Measurements from ENCODE around the gene NES.

Gene NES

DNA sequence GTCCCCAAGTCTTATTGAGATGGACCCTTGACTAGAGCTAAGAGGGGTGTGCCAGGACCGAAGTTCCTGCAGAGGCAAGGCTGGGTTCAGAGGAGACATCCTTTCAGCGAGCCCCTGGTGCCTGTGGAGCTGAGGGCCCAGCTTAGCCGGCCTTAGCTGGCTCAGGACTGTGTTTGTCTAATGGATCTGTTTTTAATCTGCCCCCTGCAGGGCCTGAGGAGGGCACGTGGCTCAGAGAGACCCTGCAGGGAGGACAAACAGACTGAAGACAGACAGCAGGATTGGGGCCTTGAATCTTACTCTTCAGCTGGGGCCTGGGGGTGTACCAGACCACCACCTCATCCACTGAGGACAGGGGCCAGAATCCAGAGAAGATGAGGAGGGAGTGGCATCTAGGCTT, 26.5 kb upstream of the NES start:
- TF ChIP-seq, protein P1, sequence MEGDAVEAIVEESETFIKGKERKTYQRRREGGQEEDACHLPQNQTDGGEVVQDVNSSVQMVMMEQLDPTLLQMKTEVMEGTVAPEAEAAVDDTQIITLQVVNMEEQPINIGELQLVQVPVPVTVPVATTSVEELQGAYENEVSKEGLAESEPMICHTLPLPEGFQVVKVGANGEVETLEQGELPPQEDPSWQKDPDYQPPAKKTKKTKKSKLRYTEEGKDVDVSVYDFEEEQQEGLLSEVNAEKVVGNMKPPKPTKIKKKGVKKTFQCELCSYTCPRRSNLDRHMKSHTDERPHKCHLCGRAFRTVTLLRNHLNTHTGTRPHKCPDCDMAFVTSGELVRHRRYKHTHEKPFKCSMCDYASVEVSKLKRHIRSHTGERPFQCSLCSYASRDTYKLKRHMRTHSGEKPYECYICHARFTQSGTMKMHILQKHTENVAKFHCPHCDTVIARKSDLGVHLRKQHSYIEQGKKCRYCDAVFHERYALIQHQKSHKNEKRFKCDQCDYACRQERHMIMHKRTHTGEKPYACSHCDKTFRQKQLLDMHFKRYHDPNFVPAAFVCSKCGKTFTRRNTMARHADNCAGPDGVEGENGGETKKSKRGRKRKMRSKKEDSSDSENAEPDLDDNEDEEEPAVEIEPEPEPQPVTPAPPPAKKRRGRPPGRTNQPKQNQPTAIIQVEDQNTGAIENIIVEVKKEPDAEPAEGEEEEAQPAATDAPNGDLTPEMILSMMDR (conservative IDR thresholded peaks at IDR 0.05; ENCODE audit: low read depth, low read length): no peak
- no peak for DNase-seq (ENCODE audit: low read depth)
- peak overlapping the region; percentile 54 for H3K4me3 ChIP-seq (ENCODE audit: low read length)

DNA sequence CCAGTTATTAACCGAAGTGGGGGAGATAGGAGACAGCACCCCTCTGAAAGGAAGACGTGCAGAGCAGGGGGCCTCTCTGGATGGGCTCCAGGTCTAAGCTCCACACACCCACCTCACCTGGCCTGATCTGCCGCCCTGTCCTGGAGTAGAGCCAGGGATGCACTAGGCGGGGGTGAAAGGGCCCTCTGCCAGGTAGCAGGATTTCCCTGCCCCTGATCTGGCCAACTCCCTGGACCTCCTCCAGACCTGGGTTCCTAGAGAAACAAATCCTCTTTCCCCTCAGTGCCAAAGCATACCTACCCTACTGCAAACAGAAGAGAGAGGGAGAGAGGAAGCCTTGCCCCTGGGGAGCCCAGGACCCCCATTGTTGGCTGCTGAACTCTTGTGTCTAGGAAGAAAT, 26.1 kb upstream of the NES start:
- TF ChIP-seq, protein P1 (conservative IDR thresholded peaks at IDR 0.05; ENCODE audit: low read depth, low read length): no peak
- H3K4me3 ChIP-seq (ENCODE audit: low read length): peak overlapping the region; percentile 54
- DNase-seq (ENCODE audit: low read depth): no peak

DNA sequence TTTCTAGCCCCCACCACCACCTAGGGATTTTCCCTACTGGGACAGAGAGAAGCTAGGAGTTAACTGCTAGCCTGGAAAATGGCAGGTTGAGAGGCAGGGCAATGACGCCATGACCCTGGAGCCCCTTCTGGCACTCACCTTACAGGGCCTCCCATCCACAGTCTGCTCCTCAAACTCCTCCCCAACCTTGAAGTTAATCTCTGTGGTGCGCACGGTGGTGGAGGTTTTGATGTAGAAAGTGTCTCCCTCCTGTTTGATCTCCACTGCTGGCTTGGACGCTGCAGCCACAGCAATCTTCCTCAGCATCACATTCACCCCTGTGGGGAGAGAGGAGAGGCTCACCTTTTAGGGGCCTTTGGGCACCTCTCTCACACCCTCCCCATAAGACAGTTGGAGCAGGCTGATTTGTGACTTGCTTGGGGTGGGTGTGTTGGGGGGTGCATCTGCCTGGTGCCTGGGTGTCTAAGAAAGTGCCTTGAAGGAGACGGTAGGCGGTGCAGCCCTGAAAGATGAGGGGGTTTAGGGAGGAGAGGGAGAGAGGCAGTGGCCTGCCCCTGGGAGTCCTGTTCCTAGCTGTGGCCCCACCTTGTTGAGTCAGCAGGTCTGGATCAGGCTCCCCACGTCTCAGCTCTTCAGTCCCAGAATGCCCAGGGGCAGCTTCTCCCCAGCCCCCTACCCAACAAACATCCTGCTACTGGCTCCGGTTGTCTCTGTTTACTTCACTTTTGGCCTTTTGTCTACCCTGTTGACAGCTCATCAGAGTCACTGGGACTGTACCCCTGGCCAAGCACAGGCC, 23.7 kb upstream of the NES start:
- no peak for DNase-seq (ENCODE audit: low read depth)
- no peak overlapping the region for H3K4me3 ChIP-seq (ENCODE audit: low read length)
- TF ChIP-seq, protein P1 (conservative IDR thresholded peaks at IDR 0.05; ENCODE audit: low read depth, low read length): no peak

DNA sequence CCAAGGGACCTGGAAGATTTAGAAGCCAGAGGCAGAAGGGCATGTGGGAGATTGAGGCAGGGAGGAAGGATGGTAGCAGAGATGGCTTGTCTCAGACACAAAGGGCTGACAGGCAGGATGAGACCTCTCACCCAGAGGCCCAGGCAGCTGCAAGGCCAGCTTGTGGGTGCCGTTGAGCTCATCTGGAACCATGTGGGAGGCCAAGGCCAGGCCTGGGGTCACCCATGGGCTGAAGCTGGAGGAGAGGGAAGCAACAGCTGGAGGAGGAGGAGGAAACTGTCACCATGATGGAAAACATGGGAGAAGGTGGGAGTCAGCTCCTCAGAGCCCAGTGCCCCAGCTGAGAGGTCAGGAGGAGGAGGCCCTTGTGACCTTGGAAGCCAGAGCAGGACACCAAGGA, 21.8 kb upstream of the NES start:
- H3K4me3 ChIP-seq (ENCODE audit: low read length): no peak overlapping the region
- TF ChIP-seq, protein P1 (conservative IDR thresholded peaks at IDR 0.05; ENCODE audit: low read depth, low read length): no peak
- DNase-seq (ENCODE audit: low read depth): no peak

DNA sequence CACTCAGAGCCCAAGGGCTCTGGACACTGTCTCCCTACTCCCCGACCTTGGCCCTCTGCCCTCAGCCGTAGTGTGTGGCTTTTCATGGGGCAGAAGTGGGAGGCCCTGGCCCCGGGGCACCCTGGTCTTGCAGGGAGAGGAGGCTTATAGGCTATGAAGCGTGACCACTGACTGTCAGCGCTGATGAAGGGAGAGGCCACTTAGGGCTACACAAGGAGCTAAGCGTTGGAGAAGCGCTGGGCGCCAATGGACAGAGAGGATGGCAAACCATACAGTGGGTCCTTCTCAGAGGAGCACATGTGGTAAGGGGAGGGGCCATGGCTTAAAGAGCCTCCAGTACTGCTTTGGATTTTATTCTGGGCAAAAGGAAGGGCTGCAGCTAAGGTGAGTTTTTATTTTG, 20.3 kb upstream of the NES start:
- H3K4me3 ChIP-seq (ENCODE audit: low read length): no peak overlapping the region
- DNase-seq (ENCODE audit: low read depth): no peak
- TF ChIP-seq, protein P1 (conservative IDR thresholded peaks at IDR 0.05; ENCODE audit: low read depth, low read length): no peak

DNA sequence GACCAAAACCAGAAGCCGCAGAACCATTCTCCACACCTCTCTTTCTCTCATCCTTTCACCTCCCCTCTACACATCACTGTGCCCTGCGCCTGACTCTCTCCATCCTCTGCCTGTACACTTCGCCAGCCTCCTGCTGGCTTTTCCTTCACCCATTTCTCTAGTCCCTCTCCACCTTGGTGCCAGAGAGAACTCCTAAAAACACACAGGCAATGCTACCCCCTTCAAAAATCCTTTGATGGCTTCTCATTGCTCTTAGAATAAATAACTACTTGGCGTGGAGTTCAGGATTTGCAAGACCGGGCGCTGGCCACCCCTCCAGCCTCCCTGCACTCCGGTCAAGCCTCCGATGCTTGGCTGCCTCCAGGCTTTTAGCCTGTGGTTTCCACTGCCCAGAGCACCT, 19.5 kb upstream of the NES start:
- DNase-seq (ENCODE audit: low read depth): no peak
- TF ChIP-seq, protein P1 (conservative IDR thresholded peaks at IDR 0.05; ENCODE audit: low read depth, low read length): no peak
- H3K4me3 ChIP-seq (ENCODE audit: low read length): no peak overlapping the region

DNA sequence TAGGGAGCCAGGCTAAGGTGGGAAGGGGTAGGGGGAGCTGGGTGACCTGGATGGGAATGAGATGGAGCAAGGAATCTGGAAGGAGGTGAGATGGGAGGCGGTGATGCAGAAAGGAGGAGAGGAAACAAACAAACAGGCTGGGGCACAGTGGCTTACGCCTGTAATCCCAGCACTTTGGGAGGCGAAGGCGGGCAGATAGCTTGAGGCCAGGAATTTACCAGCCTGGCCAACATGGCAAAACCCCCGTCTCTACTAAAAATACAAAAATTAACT, 17.4 kb upstream of the NES start:
- no peak overlapping the region for H3K4me3 ChIP-seq (ENCODE audit: low read length)
- no peak for DNase-seq (ENCODE audit: low read depth)
- TF ChIP-seq, protein P1 (conservative IDR thresholded peaks at IDR 0.05; ENCODE audit: low read depth, low read length): no peak
